K562 (cell line): ENCODE measurements around the gene SAMD4A. TPM values are rescaled to one million over a fixed set of nuclear protein-coding genes. Genes with fewer than 3 reads are reported as not detected.

Experiments
- ATAC-seq: fragments of 200-7000 bp; cut with Tn5 transposase; 3 replicates; pipeline ENCODE4 v1.9.1; 2020; ENCODE audit warnings: moderate library complexity
- BruUV-seq: library from RNA; stranded (reverse); fragments of 400-500 nt; replicated peaks from 2 replicates; lab custom pipeline; 2021; lab: Mats Ljungman, UMichigan
- CTCF ChIA-PET: fragments of 300-600 bp; formaldehyde crosslinking; extraction: SDS; loops from one replicate; lab custom pipeline; 2021; ENCODE audit warnings: low intra/inter-chr PET ratio; lab: Yijun Ruan, JAX
- POLR2A ChIA-PET: fragments of 300-600, 350-650 bp; sonication (Branson Sonifier 250); formaldehyde crosslinking; extraction: SDS; loops from one replicate; lab custom pipeline; 2021; ENCODE audit warnings: antibody characterized with exemption, inconsistent platforms; lab: Yijun Ruan, JAX
- DNase-seq, 4 experiments: peaks; one replicate each; pipeline versions ENCODE4 v3.0.0 to v3.0.0-alpha.2; 2011 to 2018; ENCODE audit warnings: low spot score in 3 of 4, mixed read lengths in 3 of 4; ENCODE audit errors: extremely low read depth in 1 of 4
- FAIRE-seq: peaks from 2 replicates; lab custom pipeline; 2011; peaks lifted over from hg19 to GRCh38; lab: Jason Lieb, UNC
- H2AFZ ChIP-seq: 2 replicates; pipeline ENCODE4 v1.6.0; 2011; ENCODE audit warnings: low read depth, low read length, control low read depth, inconsistent platforms
- H3K27ac ChIP-seq: fragments of 200-600 bp; 3 replicates; pipeline ENCODE4 v1.8.0; 2011; ENCODE audit warnings: low read depth, mild to moderate bottlenecking, control low read depth, inconsistent platforms, low read length, moderate library complexity, mixed read lengths; ENCODE audit errors: extremely low read depth
- H3K27me3 ChIP-seq, 2 experiments: fragments of 300-600 bp in 1 of 2; 2 replicates in 1 of 2; 3 replicates in 1 of 2; pipeline versions ENCODE4 v1.6.0 to v1.8.0; 2011; ENCODE audit warnings: inconsistent platforms in 2 of 2, low read length in 2 of 2, mild to moderate bottlenecking in 1 of 2, mixed read lengths in 1 of 2, moderate library complexity in 1 of 2; ENCODE audit not compliant: control insufficient read depth in 2 of 2, insufficient read depth in 2 of 2
- H3K36me3 ChIP-seq: fragments of 300-600 bp; 3 replicates; pipeline ENCODE4 v1.8.0; 2011; ENCODE audit warnings: mild to moderate bottlenecking, low read length, inconsistent platforms; ENCODE audit not compliant: control insufficient read depth, insufficient read depth
- H3K4me1 ChIP-seq, 2 experiments: fragments of 200-600 bp in 1 of 2; replicated peaks in 1 of 2; 2 replicates in 1 of 2; 3 replicates in 1 of 2; pipeline versions ENCODE4 v1.5.1 to v1.8.0; 2011; ENCODE audit warnings: inconsistent platforms in 2 of 2, low read length in 2 of 2, mild to moderate bottlenecking in 1 of 2, mixed read lengths in 1 of 2, moderate library complexity in 1 of 2; ENCODE audit not compliant: control insufficient read depth in 2 of 2, insufficient read depth in 2 of 2
- H3K4me2 ChIP-seq: 2 replicates; pipeline ENCODE4 v1.6.1; 2011; ENCODE audit warnings: low read length, control low read depth, inconsistent platforms, mixed read lengths; ENCODE audit not compliant: insufficient read depth
- H3K4me3 ChIP-seq: fragments of 200-600 bp; sonication (generic), shearing (Covaris generic); 2 replicates; pipeline ENCODE4 v1.5.1; 2016; ENCODE audit warnings: control low read depth, inconsistent platforms
- H3K79me2 ChIP-seq: fragments of 200-600 bp; 3 replicates; pipeline ENCODE4 v1.8.0; 2011; ENCODE audit warnings: low read length, inconsistent platforms; ENCODE audit not compliant: control insufficient read depth, insufficient read depth
- H3K9ac ChIP-seq, 2 experiments: 2 replicates each; pipeline versions ENCODE4 v1.6.0 to v1.6.1; 2011; ENCODE audit warnings: low read depth in 2 of 2, low read length in 2 of 2, control low read depth in 1 of 2, inconsistent platforms in 1 of 2, mild to moderate bottlenecking in 1 of 2, mixed read lengths in 1 of 2; ENCODE audit not compliant: insufficient read depth in 1 of 2
- H3K9me1 ChIP-seq: one replicate; pipeline ENCODE4 v1.6.0; 2011; ENCODE audit warnings: inconsistent platforms, mild to moderate bottlenecking, low read length, moderate library complexity; ENCODE audit not compliant: control insufficient read depth, insufficient read depth
- H3K9me3 ChIP-seq: replicated peaks from 2 replicates; pipeline ENCODE4 v1.5.1; 2011; ENCODE audit warnings: low read depth, low read length, inconsistent platforms; ENCODE audit not compliant: control insufficient read depth, insufficient read depth
- H4K20me1 ChIP-seq: replicated peaks from 2 replicates; pipeline ENCODE4 v1.6.1; 2011; ENCODE audit warnings: low read length, inconsistent platforms, mixed read lengths; ENCODE audit not compliant: control insufficient read depth, insufficient read depth
- BHLHE40 ChIP-seq: IDR thresholded peaks from 2 replicates; pipeline ENCODE4 v1.6.1; 2011; ENCODE audit warnings: low read length, improper control_type of control experiment
- ESRRA ChIP-seq: fragments of 450-650 bp; IDR thresholded peaks from 2 replicates; pipeline ENCODE4 v1.6.1; 2014; ENCODE audit warnings: low read depth, mild to moderate bottlenecking, moderate library complexity, borderline replicate concordance
- FOXK1 ChIP-seq: sonication (generic); formaldehyde crosslinking; IDR thresholded peaks from 2 replicates; pipeline ENCODE4 v1.8.0; 2022; ENCODE audit warnings: missing genetic modification reagents, mild to moderate bottlenecking, borderline replicate concordance
- WGBS: fragments of 100-300 bp; shearing (Covaris generic); methylation state at CpG from one replicate; pipeline ENCODE4 v1.1.6; 2016; ENCODE audit warnings: low coverage, mixed read lengths; ENCODE audit not compliant: insufficient coverage; ENCODE audit errors: missing lambda C conversion rate; 5-methylcytosine and 5-hydroxymethylcytosine counted together
- in situ Hi-C: fragments of 300-500 bp; cut with MboI; formaldehyde crosslinking; loops from 4 replicates; pipeline ENCODE4 v1.15.0; 2018; ENCODE audit warnings: inconsistent platforms, mixed read lengths
- intact Hi-C: fragments of 100-400 bp; cut with micrococcal nuclease; formaldehyde crosslinking; loops from 2 replicates; pipeline ENCODE4 v1.14.2; 2022
- polyA plus RNA-seq, 8 experiments: library from polyadenylated mRNA; depleted of rRNA in 4 of 8; stranded (reverse) in 5 of 8; unstranded in 3 of 8; fragments of >200 nt; fragmentation: Nextera tagmentation in 2 of 8; fragmentation: Illumina TruSeq in 1 of 8; extraction: Ambion mirVana in 2 of 8; extraction: Trizol in 1 of 8; gene quantifications; 2 replicates each; pipeline versions ENCODE4 v1.2.1 to v1.2.3, GENCODE V29; 2011 to 2014; ENCODE audit warnings: inconsistent platforms in 1 of 8, missing spikeins in 1 of 8
- total RNA-seq, 7 experiments: library from RNA; depleted of rRNA in 6 of 7; stranded (reverse); fragments of >200 nt in 6 of 7; fragmentation: Illumina TruSeq in 2 of 7; extraction: Trizol in 2 of 7; gene quantifications; 2 replicates each; pipeline versions ENCODE4 v1.2.1 to v1.2.3, GENCODE V29; 2011 to 2021; ENCODE audit warnings: low replicate concordance in 1 of 7

Gene SAMD4A
- total and polyA plus RNA-seq, 9 of the 15 experiments (the other 6 are each of a cell fraction or from before 2014, with no cell fraction given): 0.66 to 6.8 (median 3.3) TPM

GRCh38 chr14:54562334-54562733 is 4.6 kb upstream of the SAMD4A start:
- H3K9me1 ChIP-seq: no peaks in the 10 kb centered on the region
- in situ Hi-C loops: no loop called here
- BruUV-seq: no TSS peak
- H3K9me3 ChIP-seq: no peaks in the 10 kb centered on the region
- CTCF ChIA-PET: no interaction called here
- ATAC-seq (no peak), FAIRE-seq (no peak), DNase-seq (peak in 1 of 4 experiments; percentile 8)
- POLR2A ChIA-PET: interaction anchor here (0.7 kb wide), 1 partner anchor 129 kb away, joined by 3 read pairs; no protein-coding TSS in a partner anchor
- no peaks in the 10 kb centered on the region for H3K36me3 ChIP-seq
- 0 out of 2 replicates have a peak overlapping the region, but pooled peaks have one; percentile 44 for H2AFZ ChIP-seq
- H4K20me1 ChIP-seq: no peaks in the 10 kb centered on the region
- TF ChIP-seq FOXK1 (CRISPR knock-in tag) (no peak), BHLHE40 (peak; percentile 53; the same call in 1 of the 2 replicates), ESRRA (no peak)
- H3K4me2 ChIP-seq: no peak overlapping the region
- peaks cover 3 to 25% of the 10 kb centered on the region in 2 experiments; a peak in 4 of 5 replicates for H3K4me1 ChIP-seq
- 15% methylated on average over 5 of the region's 5 CpGs for WGBS
- no peak overlapping the region for H3K9ac ChIP-seq
- no peak overlapping the region for H3K4me3 ChIP-seq
- H3K27ac ChIP-seq: no peak overlapping the region
- intact Hi-C loops: no loop called here
- H3K27me3 ChIP-seq: no peaks in the 10 kb centered on the region
- H3K79me2 ChIP-seq: peaks cover 3% of the 10 kb centered on the region; the same call in 1 of the 3 replicates
